Measurements from ENCODE around the gene SELPLG. TPM values are rescaled to one million over a fixed set of nuclear protein-coding genes. Genes with fewer than 3 reads are reported as not detected.
"Not testable (repeated sequence)": the region's sequence is repeated elsewhere in the genome, so short reads cannot be mapped to it uniquely, and the experiment has no call there.

The SELPLG gene
- polyA plus RNA-seq, 4 donors, result 1.8 to 2.6 (median 2.2) TPM

DNA sequence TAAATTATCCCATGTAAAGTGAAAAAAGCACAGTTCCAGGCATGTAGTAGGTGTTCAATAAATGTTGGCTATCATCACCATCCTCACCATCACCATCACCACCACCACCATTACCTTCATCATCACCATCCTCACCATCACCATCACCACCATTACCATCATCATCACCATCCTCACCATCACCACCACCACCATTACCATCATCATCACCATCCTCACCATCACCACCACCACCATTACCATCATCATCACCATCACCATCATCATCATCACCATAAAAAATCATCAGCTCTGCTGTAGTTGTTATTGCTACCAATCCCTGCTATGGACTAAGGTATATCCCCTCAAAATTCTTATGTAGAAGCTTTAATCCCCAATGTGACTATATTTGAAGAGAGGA is 56.2 kb downstream of the SELPLG start:
- no peak for DNase-seq (ENCODE audit: low read depth in 4 of 4, low spot score in 3 of 4)

GRCh38 chr12:108576660-108577234 is 56.9 kb downstream of the SELPLG start:
- no peak for DNase-seq (ENCODE audit: low read depth in 4 of 4, low spot score in 3 of 4)

DNA sequence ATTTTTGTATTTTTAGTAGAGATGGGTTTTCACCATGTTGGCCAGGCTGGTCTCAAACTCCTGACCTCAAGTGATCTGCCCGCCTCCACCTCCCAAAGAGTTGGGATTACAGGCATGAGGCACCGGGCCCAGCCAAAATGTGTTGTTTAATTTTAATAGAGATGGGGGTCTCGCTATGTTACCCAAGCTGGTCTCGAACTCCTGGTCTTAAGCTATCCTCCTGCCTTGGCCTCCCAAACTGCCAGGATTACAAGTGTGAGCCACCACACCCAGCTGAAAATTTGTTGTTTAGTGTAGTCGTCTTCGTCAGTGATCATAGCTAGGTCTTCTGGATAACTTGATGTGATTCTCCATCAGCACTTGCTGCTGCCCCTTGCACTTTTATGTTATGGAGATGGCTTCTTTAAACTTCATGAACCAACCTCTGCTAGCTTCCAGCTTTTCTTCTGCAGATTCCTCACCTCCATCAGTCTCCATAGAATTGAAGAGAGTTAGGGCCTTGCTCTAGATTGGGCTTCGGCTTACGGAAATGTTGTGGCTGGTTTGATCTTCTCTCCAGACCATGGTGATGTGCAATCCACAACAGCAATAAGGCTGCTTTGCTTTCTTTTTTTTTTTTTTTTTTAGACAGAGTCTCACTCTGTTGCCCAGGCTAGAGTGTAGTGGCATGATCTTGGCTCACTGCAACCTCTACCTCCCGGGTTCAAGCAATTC is 58.3 kb downstream of the SELPLG start:
- DNase-seq (ENCODE audit: low read depth in 4 of 4, low spot score in 3 of 4), result no peak

- not testable (repeated sequence) for DNase-seq (ENCODE audit: low read depth in 4 of 4, low spot score in 3 of 4)
Observed at GRCh38 chr12:108574276-108574675, 59.4 kb downstream of the SELPLG start.

GRCh38 chr12:108573317-108573716 is 60.4 kb downstream of the SELPLG start:
- DNase-seq (ENCODE audit: low read depth in 4 of 4, low spot score in 3 of 4), result no peak

- no peak for DNase-seq (ENCODE audit: low read depth in 4 of 4, low spot score in 3 of 4)
Observed at GRCh38 chr12:108572166-108572790, 61.4 kb downstream of the SELPLG start.

Other genes starting within 250 kb of the SELPLG start
- gene FICD, start 118.6 kb downstream of the SELPLG start, polyA plus RNA-seq (ENCODE audit: insufficient read length in 4 of 4), result 1 to 10 TPM; 3.7 to 4.5 (median 3.9) TPM
- 10 to 100 TPM; 53.3 to 62.5 (median 56.4) TPM for gene SART3, start 72.7 kb downstream of the SELPLG start, polyA plus RNA-seq (ENCODE audit: insufficient read length in 4 of 4)
- 100 to 1,000 TPM; 119 to 133 (median 124) TPM for gene ISCU, start 71.3 kb downstream of the SELPLG start, polyA plus RNA-seq (ENCODE audit: insufficient read length in 4 of 4)
- 10 to 100 TPM; 23.9 to 25.7 (median 25.5) TPM for gene TMEM119, start 35.8 kb downstream of the SELPLG start, polyA plus RNA-seq (ENCODE audit: insufficient read length in 4 of 4)
- 10 to 100 TPM; 56.9 to 66.4 (median 59.4) TPM for gene CORO1C, start 97.6 kb upstream of the SELPLG start, polyA plus RNA-seq (ENCODE audit: insufficient read length in 4 of 4)
- gene SSH1, start 223.7 kb upstream of the SELPLG start, polyA plus RNA-seq (ENCODE audit: insufficient read length in 4 of 4), result 10 to 100 TPM; 19.1 to 22.8 (median 22.2) TPM
- 1 to 10 TPM in 2 of 4 donors, under 1 TPM in 2; 0.78 to 2.2 (median 1.1) TPM for gene DAO, start 246.2 kb upstream of the SELPLG start, polyA plus RNA-seq (ENCODE audit: insufficient read length in 4 of 4)

Measured in right renal pelvis (tissue), 4 donors.